WI38 (cell line): ENCODE results near the gene TTR.

Experiments
- H3K4me3 ChIP-seq: 2 replicates; pipeline ENCODE4 v1.5.1; 2011; ENCODE audit warnings: low read depth, mild to moderate bottlenecking, control low read depth, low read length
- CTCF ChIP-seq: IDR thresholded peaks from 2 replicates; pipeline ENCODE4 v1.5.1; 2012; ENCODE audit warnings: low read depth, mild to moderate bottlenecking, control low read depth, low read length

TTR gene

GRCh38 chr18:31591628-31592027, at the start of gene TTR:
TTR (plus strand) TSS chr18:31591877; CDS start chr18:31591903, 26 bp downstream.
- TF ChIP-seq CTCF = no peak
- no peak within 1 kb of the TSS for H3K4me3 ChIP-seq

- no peak overlapping the region for H3K4me3 ChIP-seq
- no peak for TF ChIP-seq CTCF
These were observed 45.2 kb upstream of the TTR start for GRCh38 chr18:31546476-31546875.

- no peak for TF ChIP-seq CTCF
- no peak overlapping the region for H3K4me3 ChIP-seq
These were observed 42.8 kb upstream of the TTR start for GRCh38 chr18:31548853-31549252.

- TF ChIP-seq CTCF = no peak
- H3K4me3 ChIP-seq = no peak overlapping the region
These were observed 42.3 kb upstream of the TTR start for GRCh38 chr18:31549416-31549815.

GRCh38 chr18:31551883-31552282, 39.8 kb upstream of the TTR start:
- TF ChIP-seq CTCF = no peak
- no peak overlapping the region for H3K4me3 ChIP-seq

- H3K4me3 ChIP-seq = no peak overlapping the region
- TF ChIP-seq CTCF = no peak
These were observed 37.9 kb upstream of the TTR start for GRCh38 chr18:31553800-31554199.

GRCh38 chr18:31554776-31555175, 36.9 kb upstream of the TTR start:
- TF ChIP-seq CTCF = no peak

More at GRCh38 chr18:31554776-31555175, 36.9 kb upstream of the TTR start:
- no peak overlapping the region for H3K4me3 ChIP-seq
